ENCODE data around the gene ANKRD12. TPM values are rescaled to one million over a fixed set of nuclear protein-coding genes. Genes with fewer than 3 reads are reported as not detected.

Gene ANKRD12
- total and polyA plus RNA-seq, 2 donors (not counting 1 experiment from before 2014, with no cell fraction given) = 13.0 to 53.3 TPM

DNA sequence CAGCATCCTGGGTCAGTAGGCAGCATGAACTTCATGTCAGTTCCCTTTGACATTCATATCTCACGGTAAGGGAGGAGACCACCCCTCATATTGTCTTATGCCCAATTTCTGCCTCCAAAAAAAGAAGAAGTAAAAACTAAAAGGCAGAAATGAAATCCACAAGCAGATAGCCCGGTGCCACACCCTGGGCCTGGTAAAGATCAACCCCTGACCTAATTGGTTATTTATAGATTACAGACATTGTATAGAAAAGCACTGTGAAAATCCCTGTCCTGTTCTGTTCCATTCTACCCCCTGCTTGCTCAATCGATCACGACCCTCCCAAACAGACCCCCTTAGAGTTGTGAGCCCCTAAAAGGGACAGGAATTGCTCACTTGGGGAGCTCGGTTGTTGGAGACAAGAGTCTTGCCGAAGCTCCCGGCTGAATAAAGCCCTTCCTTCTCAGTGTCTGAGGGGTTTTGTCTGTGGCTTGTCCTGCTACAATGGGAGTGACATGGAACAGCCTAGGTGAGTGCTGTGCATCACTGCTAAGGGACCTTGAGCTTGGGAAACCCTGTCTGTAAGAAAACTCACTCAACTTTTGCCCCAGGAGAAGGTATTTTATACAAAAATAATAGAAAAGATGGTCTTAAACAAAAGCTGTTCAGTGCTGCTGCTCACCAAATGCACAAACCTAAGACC, 23.0 kb upstream of the ANKRD12 start:
- Histone ChIP-seq H3K9ac (ENCODE audit: insufficient read depth, low read length) (no peak overlapping the region), H3K27ac (ENCODE audit: insufficient read depth, low read length) (no peak overlapping the region), H3K4me2 (ENCODE audit: extremely low read depth, insufficient read depth, low read length) (no peak overlapping the region), H3K79me2 (ENCODE audit: control insufficient read depth, insufficient read depth, low read length) (peaks cover 81% of the 10 kb centered on the region), H3K4me1 (ENCODE audit: control insufficient read depth, extremely low read depth, insufficient read depth, low read length) (peaks cover 9% of the 10 kb centered on the region), H3K9me3 (ENCODE audit: control insufficient read depth, insufficient read depth, low read depth, low read length) (no peaks in the 10 kb centered on the region), H3K36me3 (ENCODE audit: control insufficient read depth, insufficient read depth, low read length) (no peaks in the 10 kb centered on the region), H3K27me3 (ENCODE audit: control insufficient read depth, insufficient read depth, low read length) (no peaks in the 10 kb centered on the region), H4K20me1 (ENCODE audit: control insufficient read depth, extremely low read depth, insufficient read depth, low read length) (no peaks in the 10 kb centered on the region), H2AFZ (ENCODE audit: low read length) (no peak overlapping the region), H3K4me3 (replicated peaks in 1 of 4; ENCODE audit: control extremely low read depth in 1 of 4, insufficient read depth in 1 of 4, low read depth in 3 of 4, low read length in 4 of 4) (no peak overlapping the region)
- no peak for DNase-seq (ENCODE audit: low read depth in 2 of 2)
- TF ChIP-seq CTCF (conservative IDR thresholded peaks at IDR 0.05 in 1 of 2, IDR thresholded peaks at IDR 0.05 in 1 of 2; ENCODE audit: low read depth in 1 of 2, low read length in 2 of 2) = no peak
- no peak for TF ChIP-seq EZH2 (IDR thresholded peaks at IDR 0.05; ENCODE audit: low read length, missing control alignments)

- H3K9me3 ChIP-seq (ENCODE audit: control insufficient read depth, insufficient read depth, low read depth, low read length) = no peaks in the 10 kb centered on the region
- H3K4me1 ChIP-seq (ENCODE audit: control insufficient read depth, extremely low read depth, insufficient read depth, low read length) = peaks cover 4% of the 10 kb centered on the region
- H3K9ac ChIP-seq (ENCODE audit: insufficient read depth, low read length) = no peak overlapping the region
- no peak overlapping the region for H3K4me2 ChIP-seq (ENCODE audit: extremely low read depth, insufficient read depth, low read length)
- no peak for TF ChIP-seq CTCF (conservative IDR thresholded peaks at IDR 0.05 in 1 of 2, IDR thresholded peaks at IDR 0.05 in 1 of 2; ENCODE audit: low read depth in 1 of 2, low read length in 2 of 2)
- no peak for TF ChIP-seq EZH2 (IDR thresholded peaks at IDR 0.05; ENCODE audit: low read length, missing control alignments)
- DNase-seq (ENCODE audit: low read depth in 2 of 2) = no peak
- no peak overlapping the region for H2AFZ ChIP-seq (ENCODE audit: low read length)
- H3K36me3 ChIP-seq (ENCODE audit: control insufficient read depth, insufficient read depth, low read length) = no peaks in the 10 kb centered on the region
- peaks cover 79% of the 10 kb centered on the region for H3K79me2 ChIP-seq (ENCODE audit: control insufficient read depth, insufficient read depth, low read length)
- no peak overlapping the region for H3K4me3 ChIP-seq (replicated peaks in 1 of 4; ENCODE audit: control extremely low read depth in 1 of 4, insufficient read depth in 1 of 4, low read depth in 3 of 4, low read length in 4 of 4)
- no peaks in the 10 kb centered on the region for H4K20me1 ChIP-seq (ENCODE audit: control insufficient read depth, extremely low read depth, insufficient read depth, low read length)
- H3K27ac ChIP-seq (ENCODE audit: insufficient read depth, low read length) = no peak overlapping the region
- H3K27me3 ChIP-seq (ENCODE audit: control insufficient read depth, insufficient read depth, low read length) = no peaks in the 10 kb centered on the region
These were observed 20.6 kb upstream of the ANKRD12 start for GRCh38 chr18:9115984-9116383.

DNA sequence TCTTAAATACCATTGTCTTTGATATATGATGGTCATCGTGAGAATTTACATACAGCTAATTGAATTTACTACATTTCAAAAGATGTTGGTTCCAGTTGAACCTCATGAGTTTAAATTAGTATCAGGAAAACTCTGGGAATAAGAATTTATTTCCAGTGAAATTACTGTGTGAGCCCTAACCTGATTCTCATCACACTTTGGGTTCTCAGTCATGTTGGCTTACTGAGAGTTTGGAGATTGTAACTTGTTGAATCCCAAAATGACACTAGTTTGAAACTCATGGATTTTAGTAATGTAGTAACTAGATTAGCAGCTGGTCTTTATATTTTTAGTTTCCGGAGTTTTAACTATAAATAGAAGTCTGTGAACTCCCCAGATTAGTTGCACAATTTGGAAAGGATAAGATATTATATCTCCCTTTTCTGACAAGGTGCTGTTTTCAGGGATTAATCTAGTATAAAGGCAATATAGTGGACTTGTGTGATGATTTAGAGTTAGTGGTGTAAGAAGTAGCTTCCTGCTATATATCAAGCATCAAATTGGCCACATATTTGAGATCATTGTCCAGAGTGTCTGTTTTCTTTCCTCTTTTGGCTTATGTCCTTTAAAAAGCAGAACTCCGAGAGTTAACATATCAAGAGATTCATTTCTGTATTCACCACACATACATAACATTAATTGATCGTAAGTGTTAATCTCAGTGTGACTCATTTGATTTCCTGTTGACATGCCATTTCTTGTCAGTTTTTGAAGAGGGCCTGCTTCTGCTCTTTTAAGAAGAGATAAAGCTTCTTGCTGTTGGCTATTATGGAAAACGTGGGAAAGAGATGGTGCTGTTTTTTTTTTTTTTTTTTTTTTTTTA, 18.4 kb upstream of the ANKRD12 start:
- no peaks in the 10 kb centered on the region for H3K36me3 ChIP-seq (ENCODE audit: control insufficient read depth, insufficient read depth, low read length)

More for the DNA sequence above, 18.4 kb upstream of the ANKRD12 start:
- Histone ChIP-seq H3K79me2 (ENCODE audit: control insufficient read depth, insufficient read depth, low read length) (peaks cover 63% of the 10 kb centered on the region), H2AFZ (ENCODE audit: low read length) (no peak overlapping the region), H3K4me1 (ENCODE audit: control insufficient read depth, extremely low read depth, insufficient read depth, low read length) (peaks cover 4% of the 10 kb centered on the region), H3K9me3 (ENCODE audit: control insufficient read depth, insufficient read depth, low read depth, low read length) (no peaks in the 10 kb centered on the region), H3K4me3 (replicated peaks in 1 of 4; ENCODE audit: control extremely low read depth in 1 of 4, insufficient read depth in 1 of 4, low read depth in 3 of 4, low read length in 4 of 4) (peak overlapping the region in 1 of 4 experiments; percentile 5), H3K27ac (ENCODE audit: insufficient read depth, low read length) (no peak overlapping the region), H3K27me3 (ENCODE audit: control insufficient read depth, insufficient read depth, low read length) (no peaks in the 10 kb centered on the region), H3K9ac (ENCODE audit: insufficient read depth, low read length) (no peak overlapping the region), H3K4me2 (ENCODE audit: extremely low read depth, insufficient read depth, low read length) (peak overlapping the region; percentile 62), H4K20me1 (ENCODE audit: control insufficient read depth, extremely low read depth, insufficient read depth, low read length) (no peaks in the 10 kb centered on the region)
- TF ChIP-seq CTCF (conservative IDR thresholded peaks at IDR 0.05 in 1 of 2, IDR thresholded peaks at IDR 0.05 in 1 of 2; ENCODE audit: low read depth in 1 of 2, low read length in 2 of 2) (no peak), EZH2 (IDR thresholded peaks at IDR 0.05; ENCODE audit: low read length, missing control alignments) (no peak)
- peak in 1 of 2 donors; percentile 38 for DNase-seq (ENCODE audit: low read depth in 2 of 2)
